22Rv1 (cell line): ENCODE results near the gene DPP8.

Experiments used
- ZFX ChIP-seq: fragments of 450-650 bp; IDR thresholded peaks from 2 replicates; pipeline ENCODE4 v1.6.1; 2017; ENCODE audit warnings: antibody characterized with exemption, borderline replicate concordance
- TF ChIP-seq, protein P1 (sequence below): fragments of 450-650 bp; IDR thresholded peaks from 2 replicates; pipeline ENCODE4 v1.5.1; 2017; ENCODE audit warnings: mild to moderate bottlenecking

DNA sequence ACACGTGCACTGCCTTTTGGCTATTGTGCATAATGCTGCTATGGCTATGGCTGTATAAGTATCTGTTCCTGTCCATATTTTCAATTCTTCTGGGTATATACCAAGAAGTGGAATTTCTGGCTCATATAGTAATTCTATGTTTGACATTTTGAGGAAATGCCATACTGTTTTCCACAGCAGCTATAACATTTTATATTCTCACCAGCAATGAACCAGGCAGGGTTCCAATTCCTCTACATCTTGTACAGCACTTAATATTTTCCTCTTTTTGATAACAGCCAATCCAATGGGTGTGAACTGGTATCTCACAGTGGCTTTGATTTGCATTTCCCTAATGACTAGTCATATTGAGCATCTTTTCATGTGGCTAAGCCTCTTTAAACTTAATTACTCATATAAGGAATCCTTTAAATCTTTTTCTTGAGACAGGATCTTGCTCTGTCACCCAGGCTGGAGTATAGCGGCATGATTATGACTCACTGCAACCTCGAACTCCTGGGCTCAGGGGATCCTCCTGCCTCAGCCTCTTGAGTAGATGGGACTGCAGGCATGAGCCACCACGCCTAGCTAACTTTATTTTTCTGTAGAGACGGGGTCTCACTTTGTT is 56.6 kb downstream of the DPP8 start:
- TF ChIP-seq, protein P1, sequence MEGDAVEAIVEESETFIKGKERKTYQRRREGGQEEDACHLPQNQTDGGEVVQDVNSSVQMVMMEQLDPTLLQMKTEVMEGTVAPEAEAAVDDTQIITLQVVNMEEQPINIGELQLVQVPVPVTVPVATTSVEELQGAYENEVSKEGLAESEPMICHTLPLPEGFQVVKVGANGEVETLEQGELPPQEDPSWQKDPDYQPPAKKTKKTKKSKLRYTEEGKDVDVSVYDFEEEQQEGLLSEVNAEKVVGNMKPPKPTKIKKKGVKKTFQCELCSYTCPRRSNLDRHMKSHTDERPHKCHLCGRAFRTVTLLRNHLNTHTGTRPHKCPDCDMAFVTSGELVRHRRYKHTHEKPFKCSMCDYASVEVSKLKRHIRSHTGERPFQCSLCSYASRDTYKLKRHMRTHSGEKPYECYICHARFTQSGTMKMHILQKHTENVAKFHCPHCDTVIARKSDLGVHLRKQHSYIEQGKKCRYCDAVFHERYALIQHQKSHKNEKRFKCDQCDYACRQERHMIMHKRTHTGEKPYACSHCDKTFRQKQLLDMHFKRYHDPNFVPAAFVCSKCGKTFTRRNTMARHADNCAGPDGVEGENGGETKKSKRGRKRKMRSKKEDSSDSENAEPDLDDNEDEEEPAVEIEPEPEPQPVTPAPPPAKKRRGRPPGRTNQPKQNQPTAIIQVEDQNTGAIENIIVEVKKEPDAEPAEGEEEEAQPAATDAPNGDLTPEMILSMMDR = no peak
- no peak for TF ChIP-seq ZFX
